GM23338 (cell line): ENCODE measurements around the gene ITGB3.

ENCODE experiments used
- CREB1 ChIP-seq: fragments of 250-450 bp; sonication (Bioruptor Pico); IDR thresholded peaks from 2 replicates; pipeline ENCODE4 v1.5.0; 2020; ENCODE audit warnings: low read depth, mild to moderate bottlenecking, moderate library complexity
- EZH2 ChIP-seq: fragments of 200-600 bp; sonication (generic); IDR thresholded peaks from one replicate; pipeline ENCODE4 v1.8.0; 2017; ENCODE audit warnings: antibody characterized with exemption, mild to moderate bottlenecking, low read depth; ENCODE audit not compliant: unreplicated experiment
- EZH2phosphoT487 ChIP-seq: fragments of 200-600 bp; sonication (generic); IDR thresholded peaks from one replicate; pipeline ENCODE4 v1.8.1; 2018; ENCODE audit warnings: antibody characterized with exemption; ENCODE audit not compliant: unreplicated experiment
- JUNB ChIP-seq: IDR thresholded peaks from one replicate; pipeline ENCODE4 v1.6.1; 2016; ENCODE audit warnings: antibody characterized with exemption; ENCODE audit not compliant: unreplicated experiment
- NANOG ChIP-seq: IDR thresholded peaks from 2 replicates; pipeline ENCODE4 v1.6.1; 2016; ENCODE audit warnings: antibody characterized with exemption, borderline replicate concordance
- POLR2AphosphoS5 ChIP-seq: IDR thresholded peaks from 2 replicates; pipeline ENCODE4 v1.6.1; 2016; ENCODE audit warnings: antibody characterized with exemption, low read depth
- STAT1 ChIP-seq: IDR thresholded peaks from one replicate; pipeline ENCODE4 v1.6.1; 2016; ENCODE audit warnings: antibody characterized with exemption; ENCODE audit not compliant: unreplicated experiment
- ZNF114 ChIP-seq: fragments of 250-450 bp; sonication (Bioruptor Pico); IDR thresholded peaks from 2 replicates; pipeline ENCODE4 v1.5.0; 2020; ENCODE audit warnings: mild to moderate bottlenecking, moderate library complexity
- ZNF331 ChIP-seq: fragments of 250-450 bp; sonication (Bioruptor Pico); IDR thresholded peaks from 2 replicates; pipeline ENCODE4 v1.5.0; 2020; ENCODE audit warnings: low read depth, mild to moderate bottlenecking, moderate library complexity
- TF ChIP-seq, protein P1 (sequence below), 2 experiments: fragments of 200-600 bp in 1 of 2; sonication (generic) in 1 of 2; conservative IDR thresholded peaks; 2 replicates each; pipeline versions ENCODE4 v1.5.1 to v1.6.1; 2016 to 2017; ENCODE audit warnings: antibody characterized with exemption in 2 of 2, low read depth in 2 of 2, mild to moderate bottlenecking in 2 of 2, moderate library complexity in 1 of 2
- TF ChIP-seq, protein P2 (sequence below): IDR thresholded peaks from 2 replicates; pipeline ENCODE4 v1.6.1; 2016; ENCODE audit warnings: antibody characterized with exemption
- TF ChIP-seq, protein P3 (sequence below): IDR thresholded peaks from one replicate; pipeline ENCODE4 v1.6.1; 2018; ENCODE audit warnings: antibody characterized with exemption; ENCODE audit not compliant: unreplicated experiment

- TF ChIP-seq, protein P1, sequence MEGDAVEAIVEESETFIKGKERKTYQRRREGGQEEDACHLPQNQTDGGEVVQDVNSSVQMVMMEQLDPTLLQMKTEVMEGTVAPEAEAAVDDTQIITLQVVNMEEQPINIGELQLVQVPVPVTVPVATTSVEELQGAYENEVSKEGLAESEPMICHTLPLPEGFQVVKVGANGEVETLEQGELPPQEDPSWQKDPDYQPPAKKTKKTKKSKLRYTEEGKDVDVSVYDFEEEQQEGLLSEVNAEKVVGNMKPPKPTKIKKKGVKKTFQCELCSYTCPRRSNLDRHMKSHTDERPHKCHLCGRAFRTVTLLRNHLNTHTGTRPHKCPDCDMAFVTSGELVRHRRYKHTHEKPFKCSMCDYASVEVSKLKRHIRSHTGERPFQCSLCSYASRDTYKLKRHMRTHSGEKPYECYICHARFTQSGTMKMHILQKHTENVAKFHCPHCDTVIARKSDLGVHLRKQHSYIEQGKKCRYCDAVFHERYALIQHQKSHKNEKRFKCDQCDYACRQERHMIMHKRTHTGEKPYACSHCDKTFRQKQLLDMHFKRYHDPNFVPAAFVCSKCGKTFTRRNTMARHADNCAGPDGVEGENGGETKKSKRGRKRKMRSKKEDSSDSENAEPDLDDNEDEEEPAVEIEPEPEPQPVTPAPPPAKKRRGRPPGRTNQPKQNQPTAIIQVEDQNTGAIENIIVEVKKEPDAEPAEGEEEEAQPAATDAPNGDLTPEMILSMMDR (conservative IDR thresholded peaks at IDR 0.05; ENCODE audit: low read depth in 2 of 2): no peak
- no peak for TF ChIP-seq POLR2AphosphoS5
- TF ChIP-seq STAT1: no peak
- TF ChIP-seq CREB1 (CRISPR knock-in tag): no peak
- TF ChIP-seq, protein P2, sequence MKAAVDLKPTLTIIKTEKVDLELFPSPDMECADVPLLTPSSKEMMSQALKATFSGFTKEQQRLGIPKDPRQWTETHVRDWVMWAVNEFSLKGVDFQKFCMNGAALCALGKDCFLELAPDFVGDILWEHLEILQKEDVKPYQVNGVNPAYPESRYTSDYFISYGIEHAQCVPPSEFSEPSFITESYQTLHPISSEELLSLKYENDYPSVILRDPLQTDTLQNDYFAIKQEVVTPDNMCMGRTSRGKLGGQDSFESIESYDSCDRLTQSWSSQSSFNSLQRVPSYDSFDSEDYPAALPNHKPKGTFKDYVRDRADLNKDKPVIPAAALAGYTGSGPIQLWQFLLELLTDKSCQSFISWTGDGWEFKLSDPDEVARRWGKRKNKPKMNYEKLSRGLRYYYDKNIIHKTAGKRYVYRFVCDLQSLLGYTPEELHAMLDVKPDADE: no peak
- no peak for TF ChIP-seq EZH2phosphoT487
- TF ChIP-seq ZNF114 (CRISPR knock-in tag): no peak
- TF ChIP-seq, protein P3, sequence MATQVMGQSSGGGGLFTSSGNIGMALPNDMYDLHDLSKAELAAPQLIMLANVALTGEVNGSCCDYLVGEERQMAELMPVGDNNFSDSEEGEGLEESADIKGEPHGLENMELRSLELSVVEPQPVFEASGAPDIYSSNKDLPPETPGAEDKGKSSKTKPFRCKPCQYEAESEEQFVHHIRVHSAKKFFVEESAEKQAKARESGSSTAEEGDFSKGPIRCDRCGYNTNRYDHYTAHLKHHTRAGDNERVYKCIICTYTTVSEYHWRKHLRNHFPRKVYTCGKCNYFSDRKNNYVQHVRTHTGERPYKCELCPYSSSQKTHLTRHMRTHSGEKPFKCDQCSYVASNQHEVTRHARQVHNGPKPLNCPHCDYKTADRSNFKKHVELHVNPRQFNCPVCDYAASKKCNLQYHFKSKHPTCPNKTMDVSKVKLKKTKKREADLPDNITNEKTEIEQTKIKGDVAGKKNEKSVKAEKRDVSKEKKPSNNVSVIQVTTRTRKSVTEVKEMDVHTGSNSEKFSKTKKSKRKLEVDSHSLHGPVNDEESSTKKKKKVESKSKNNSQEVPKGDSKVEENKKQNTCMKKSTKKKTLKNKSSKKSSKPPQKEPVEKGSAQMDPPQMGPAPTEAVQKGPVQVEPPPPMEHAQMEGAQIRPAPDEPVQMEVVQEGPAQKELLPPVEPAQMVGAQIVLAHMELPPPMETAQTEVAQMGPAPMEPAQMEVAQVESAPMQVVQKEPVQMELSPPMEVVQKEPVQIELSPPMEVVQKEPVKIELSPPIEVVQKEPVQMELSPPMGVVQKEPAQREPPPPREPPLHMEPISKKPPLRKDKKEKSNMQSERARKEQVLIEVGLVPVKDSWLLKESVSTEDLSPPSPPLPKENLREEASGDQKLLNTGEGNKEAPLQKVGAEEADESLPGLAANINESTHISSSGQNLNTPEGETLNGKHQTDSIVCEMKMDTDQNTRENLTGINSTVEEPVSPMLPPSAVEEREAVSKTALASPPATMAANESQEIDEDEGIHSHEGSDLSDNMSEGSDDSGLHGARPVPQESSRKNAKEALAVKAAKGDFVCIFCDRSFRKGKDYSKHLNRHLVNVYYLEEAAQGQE: no peak
- TF ChIP-seq EZH2: no peak
- no peak for TF ChIP-seq NANOG
- no peak for TF ChIP-seq ZNF331 (CRISPR knock-in tag)
- TF ChIP-seq JUNB: no peak
Measured at GRCh38 chr17:47225436-47225858, 28.2 kb upstream of the ITGB3 start.
